Measurements from ENCODE around the gene ARMH1. TPM values are rescaled to one million over a fixed set of nuclear protein-coding genes. Genes with fewer than 3 reads are reported as not detected.

ARMH1 gene
- total and polyA plus RNA-seq, 3 donors from 2014 or later: 17.4 to 42.9 (median 29.7) TPM

DNA sequence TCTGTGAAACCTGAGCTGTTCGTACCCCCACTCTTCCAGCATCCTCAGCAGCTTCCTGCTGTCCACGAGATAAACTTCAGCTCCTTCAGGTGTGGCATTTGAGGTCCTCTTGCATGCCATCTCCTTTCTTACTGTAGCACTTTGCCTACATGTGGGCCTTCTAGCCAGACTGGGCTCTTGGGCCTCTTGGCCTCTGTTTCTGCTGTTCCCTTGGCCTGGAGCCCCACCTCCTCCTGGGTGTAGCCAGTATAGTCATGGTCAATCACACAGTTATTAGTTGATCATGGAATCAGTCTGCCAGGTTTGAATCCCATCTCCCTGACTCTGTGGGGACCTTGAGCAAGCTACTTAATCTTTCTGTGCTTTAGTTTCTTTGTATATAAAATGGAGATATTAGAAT is 26.6 kb upstream of the ARMH1 start:
- Histone ChIP-seq H3K9me3 (no peaks in the 10 kb centered on the region), H3K4me3 (no peak overlapping the region), H3K36me3 (ENCODE audit: low read depth, missing control alignments) (no peaks in the 10 kb centered on the region), H3K4me1 (no peaks in the 10 kb centered on the region), H3K27me3 (no peaks in the 10 kb centered on the region), H3K27ac (no peak overlapping the region)
- DNase-seq: no peak
- 82 to 92% methylated on average over 2 of the region's 2 CpGs for WGBS, 2 donors
- TF ChIP-seq, protein P1, sequence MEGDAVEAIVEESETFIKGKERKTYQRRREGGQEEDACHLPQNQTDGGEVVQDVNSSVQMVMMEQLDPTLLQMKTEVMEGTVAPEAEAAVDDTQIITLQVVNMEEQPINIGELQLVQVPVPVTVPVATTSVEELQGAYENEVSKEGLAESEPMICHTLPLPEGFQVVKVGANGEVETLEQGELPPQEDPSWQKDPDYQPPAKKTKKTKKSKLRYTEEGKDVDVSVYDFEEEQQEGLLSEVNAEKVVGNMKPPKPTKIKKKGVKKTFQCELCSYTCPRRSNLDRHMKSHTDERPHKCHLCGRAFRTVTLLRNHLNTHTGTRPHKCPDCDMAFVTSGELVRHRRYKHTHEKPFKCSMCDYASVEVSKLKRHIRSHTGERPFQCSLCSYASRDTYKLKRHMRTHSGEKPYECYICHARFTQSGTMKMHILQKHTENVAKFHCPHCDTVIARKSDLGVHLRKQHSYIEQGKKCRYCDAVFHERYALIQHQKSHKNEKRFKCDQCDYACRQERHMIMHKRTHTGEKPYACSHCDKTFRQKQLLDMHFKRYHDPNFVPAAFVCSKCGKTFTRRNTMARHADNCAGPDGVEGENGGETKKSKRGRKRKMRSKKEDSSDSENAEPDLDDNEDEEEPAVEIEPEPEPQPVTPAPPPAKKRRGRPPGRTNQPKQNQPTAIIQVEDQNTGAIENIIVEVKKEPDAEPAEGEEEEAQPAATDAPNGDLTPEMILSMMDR (IDR thresholded peaks at IDR 0.05): no peak
- no peak for TF ChIP-seq POLR2A (IDR thresholded peaks at IDR 0.05)
- intact Hi-C loops (cut with DNase I; ENCODE audit: low total_unique reads): no loop called here

DNA sequence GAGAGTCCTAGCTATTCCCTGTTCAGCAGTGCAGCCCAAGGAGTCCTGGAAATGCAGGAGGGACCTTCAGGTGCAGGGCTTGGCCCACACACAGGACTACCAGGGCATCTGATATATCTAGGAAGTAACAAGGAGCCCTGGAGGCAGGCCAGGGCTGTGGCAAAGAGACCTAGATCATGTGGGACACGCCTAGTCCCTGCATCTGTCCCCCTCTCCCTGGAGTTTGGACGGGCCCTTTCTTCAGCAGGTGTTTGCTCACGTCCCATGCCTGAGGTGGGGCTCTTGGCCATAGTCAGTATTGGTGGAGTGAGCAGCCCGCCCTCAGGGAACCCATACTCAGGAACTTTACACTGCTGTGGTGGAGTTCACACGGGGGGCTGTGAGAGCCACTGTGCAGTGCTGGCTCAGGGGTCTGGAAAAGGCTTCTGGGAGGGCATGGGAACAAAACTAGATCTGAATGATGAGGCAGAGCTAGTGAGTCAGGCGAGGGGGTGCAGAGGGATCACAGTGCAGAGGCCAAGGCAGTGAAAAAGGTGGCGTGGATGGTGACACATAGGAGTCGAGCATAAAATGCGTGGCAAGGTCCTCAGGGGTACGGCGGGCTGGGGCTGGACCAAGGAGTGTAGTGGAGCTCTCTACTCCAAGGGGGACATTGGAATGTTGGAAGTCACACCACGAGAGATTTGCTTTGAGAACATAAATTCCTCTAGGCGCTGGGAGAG is 25.8 kb upstream of the ARMH1 start:
- no peak overlapping the region for H3K4me3 ChIP-seq
- H3K4me1 ChIP-seq: no peaks in the 10 kb centered on the region
- no peak overlapping the region for H3K27ac ChIP-seq
- no peak for DNase-seq
- intact Hi-C loops (cut with DNase I; ENCODE audit: low total_unique reads): no loop called here
- TF ChIP-seq, protein P1 (IDR thresholded peaks at IDR 0.05): no peak
- no peak for TF ChIP-seq POLR2A (IDR thresholded peaks at IDR 0.05)
- no peaks in the 10 kb centered on the region for H3K36me3 ChIP-seq (ENCODE audit: low read depth, missing control alignments)
- no peaks in the 10 kb centered on the region for H3K27me3 ChIP-seq
- H3K9me3 ChIP-seq: no peaks in the 10 kb centered on the region
- 88 to 91% methylated on average over 11 to 13 of the region's 13 CpGs for WGBS, 2 donors

DNA sequence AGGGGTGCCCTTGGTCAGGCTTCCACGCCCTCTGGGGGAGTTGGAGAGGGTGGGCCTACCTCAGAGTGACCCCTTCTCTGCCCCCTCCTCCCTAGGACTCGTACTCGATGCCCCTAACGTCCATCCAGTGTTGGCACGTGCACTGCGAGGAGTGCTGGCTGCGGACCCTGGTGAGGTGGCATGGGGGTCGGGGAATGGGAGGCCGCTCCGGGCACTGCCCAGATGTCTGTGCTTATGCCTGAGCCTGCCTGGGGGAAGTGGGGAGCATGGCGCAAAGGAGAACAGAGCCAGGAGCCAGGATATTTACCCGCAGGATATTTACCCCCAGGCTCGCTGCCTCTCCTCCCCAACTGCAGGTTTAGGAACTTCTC is 24.7 kb upstream of the ARMH1 start:
- Histone ChIP-seq H3K36me3 (ENCODE audit: low read depth, missing control alignments) (no peaks in the 10 kb centered on the region), H3K4me3 (no peak overlapping the region), H3K27ac (no peak overlapping the region), H3K27me3 (no peaks in the 10 kb centered on the region), H3K9me3 (no peaks in the 10 kb centered on the region), H3K4me1 (no peaks in the 10 kb centered on the region)
- WGBS, 2 donors: 89 to 92% methylated on average over 7 to 13 of the region's 13 CpGs
- no peak for DNase-seq
- no peak for TF ChIP-seq POLR2A (IDR thresholded peaks at IDR 0.05)
- TF ChIP-seq, protein P1 (IDR thresholded peaks at IDR 0.05): no peak
- intact Hi-C loops (cut with DNase I; ENCODE audit: low total_unique reads): no loop called here

DNA sequence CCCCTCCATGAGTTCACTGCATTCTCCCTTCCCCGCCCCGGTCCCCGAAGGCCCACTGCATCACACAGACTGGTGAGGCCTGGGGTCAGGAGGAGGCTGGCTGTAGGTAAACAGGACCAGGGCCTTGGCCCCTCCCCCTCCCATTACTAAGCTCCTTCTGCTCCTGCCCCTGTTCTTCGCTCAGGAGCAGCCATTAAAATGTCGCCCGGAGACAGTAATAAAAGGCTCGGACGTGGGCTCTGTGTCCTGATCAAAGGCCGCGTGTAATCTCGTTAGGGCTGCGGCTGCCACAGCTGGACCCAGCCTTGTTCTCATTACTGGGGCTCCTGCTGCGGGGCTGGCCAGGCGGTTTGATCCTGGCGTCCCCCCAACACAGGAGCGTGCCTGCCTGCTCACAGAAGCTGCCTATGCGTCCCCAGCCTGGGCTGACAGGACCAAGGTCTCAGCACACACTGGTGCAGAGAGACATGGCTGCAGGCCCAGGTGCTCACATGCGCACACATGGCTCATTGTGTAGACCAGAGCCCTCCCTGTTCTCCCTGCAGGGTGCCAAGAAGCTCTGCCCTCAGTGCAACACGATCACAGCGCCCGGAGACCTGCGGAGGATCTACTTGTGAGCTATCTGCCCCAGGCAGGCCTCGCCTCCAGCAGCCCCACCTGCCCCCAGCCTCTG is 24.2 kb upstream of the ARMH1 start:
- 77 to 80% methylated on average over 18 to 23 of the region's 23 CpGs for WGBS, 2 donors
- Histone ChIP-seq H3K27ac (no peak overlapping the region), H3K4me3 (no peak overlapping the region), H3K27me3 (no peaks in the 10 kb centered on the region), H3K36me3 (ENCODE audit: low read depth, missing control alignments) (no peaks in the 10 kb centered on the region), H3K4me1 (no peaks in the 10 kb centered on the region), H3K9me3 (no peaks in the 10 kb centered on the region)
- intact Hi-C loops (cut with DNase I; ENCODE audit: low total_unique reads): no loop called here
- DNase-seq: no peak
- TF ChIP-seq POLR2A (IDR thresholded peaks at IDR 0.05): no peak
- TF ChIP-seq, protein P1 (IDR thresholded peaks at IDR 0.05): no peak

Measured in testis (tissue), 3 donors.